Fibroblast of lung (primary cell): ENCODE results near the gene IMMP2L.

Experiments
- EZH2 ChIP-seq: IDR thresholded peaks from 2 replicates; pipeline ENCODE4 v1.5.1; 2012; ENCODE audit warnings: low read length, control low read depth, mild to moderate bottlenecking; ENCODE audit errors: missing control alignments
- TF ChIP-seq, protein P1 (sequence below), 2 donors: IDR thresholded peaks in 1 of 2; conservative IDR thresholded peaks in 1 of 2; 1 replicate in 1 of 2; 2 replicates in 1 of 2; pipeline ENCODE4 v1.5.1; 2011 to 2012; ENCODE audit warnings: low read length in 2 of 2, control low read depth in 1 of 2, inconsistent platforms in 1 of 2, low read depth in 1 of 2, mild to moderate bottlenecking in 1 of 2

DNA sequence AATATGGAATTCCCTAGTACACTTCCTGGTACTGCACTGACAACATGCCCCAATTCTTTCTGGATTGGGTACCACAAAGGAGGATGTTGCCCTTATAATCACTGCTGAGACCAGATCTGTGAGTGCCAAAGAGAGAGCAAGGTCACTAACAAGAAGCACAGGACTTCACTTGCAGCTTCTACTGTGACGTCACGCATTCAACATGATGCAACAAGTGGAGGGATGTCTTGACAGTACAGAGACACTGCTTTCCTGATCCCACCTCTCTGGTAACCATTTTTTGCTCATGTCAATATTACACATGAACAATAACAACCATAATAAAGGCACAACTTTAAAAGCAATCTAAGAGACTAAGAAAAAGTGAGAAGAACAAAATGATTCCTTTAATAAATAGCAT, 885.5 kb downstream of the IMMP2L start:
- TF ChIP-seq, protein P1, sequence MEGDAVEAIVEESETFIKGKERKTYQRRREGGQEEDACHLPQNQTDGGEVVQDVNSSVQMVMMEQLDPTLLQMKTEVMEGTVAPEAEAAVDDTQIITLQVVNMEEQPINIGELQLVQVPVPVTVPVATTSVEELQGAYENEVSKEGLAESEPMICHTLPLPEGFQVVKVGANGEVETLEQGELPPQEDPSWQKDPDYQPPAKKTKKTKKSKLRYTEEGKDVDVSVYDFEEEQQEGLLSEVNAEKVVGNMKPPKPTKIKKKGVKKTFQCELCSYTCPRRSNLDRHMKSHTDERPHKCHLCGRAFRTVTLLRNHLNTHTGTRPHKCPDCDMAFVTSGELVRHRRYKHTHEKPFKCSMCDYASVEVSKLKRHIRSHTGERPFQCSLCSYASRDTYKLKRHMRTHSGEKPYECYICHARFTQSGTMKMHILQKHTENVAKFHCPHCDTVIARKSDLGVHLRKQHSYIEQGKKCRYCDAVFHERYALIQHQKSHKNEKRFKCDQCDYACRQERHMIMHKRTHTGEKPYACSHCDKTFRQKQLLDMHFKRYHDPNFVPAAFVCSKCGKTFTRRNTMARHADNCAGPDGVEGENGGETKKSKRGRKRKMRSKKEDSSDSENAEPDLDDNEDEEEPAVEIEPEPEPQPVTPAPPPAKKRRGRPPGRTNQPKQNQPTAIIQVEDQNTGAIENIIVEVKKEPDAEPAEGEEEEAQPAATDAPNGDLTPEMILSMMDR (conservative IDR thresholded peaks at IDR 0.05 in 1 of 2, IDR thresholded peaks at IDR 0.05 in 1 of 2; ENCODE audit: low read depth in 1 of 2, low read length in 2 of 2) = no peak
- TF ChIP-seq EZH2 = no peak
